Caco-2 (cell line): Measurements from ENCODE around the gene C11orf91. TPM values are rescaled to one million over a fixed set of nuclear protein-coding genes. Genes with fewer than 3 reads are reported as not detected.

Source experiments
- BruUV-seq: library from RNA; stranded (reverse); fragments of 400-500 nt; replicated peaks from 2 replicates; lab custom pipeline; 2021; lab: Mats Ljungman, UMichigan
- CTCF ChIA-PET: fragments of 300-600 bp; sonication (Branson Sonifier 250); formaldehyde crosslinking; loops from one replicate; lab custom pipeline; 2022; ENCODE audit warnings: antibody characterized with exemption; lab: Charles Lee
- POLR2A ChIA-PET: fragments of 300-600 bp; sonication (Branson Sonifier 250); formaldehyde crosslinking; loops from one replicate; lab custom pipeline; 2022; ENCODE audit warnings: antibody characterized with exemption; lab: Charles Lee
- DNase-seq, 2 experiments: peaks; one replicate each; pipeline versions ENCODE4 v3.0.0 to v3.0.0-alpha.2; 2020 to 2022
- H3K27me3 ChIP-seq: replicated peaks from 2 replicates; pipeline ENCODE4 v1.6.0; 2011; ENCODE audit warnings: low read length; ENCODE audit not compliant: control insufficient read depth, insufficient read depth
- H3K36me3 ChIP-seq: 2 replicates; pipeline ENCODE4 v1.5.1; 2011; ENCODE audit warnings: low read length; ENCODE audit not compliant: control insufficient read depth, insufficient read depth
- H3K4me1 ChIP-seq: fragments of 250-450 bp; sonication (Bioruptor Pico); 2 replicates; pipeline ENCODE4 v1.5.1; 2020; ENCODE audit warnings: mild to moderate bottlenecking
- H3K4me3 ChIP-seq: 2 replicates; pipeline ENCODE4 v1.5.1; 2011; ENCODE audit warnings: low read depth, mild to moderate bottlenecking, control low read depth, low read length
- H3K9me3 ChIP-seq: fragments of 250-450 bp; sonication (Bioruptor Pico); 2 replicates; pipeline ENCODE4 v1.5.1; 2020; ENCODE audit warnings: mild to moderate bottlenecking, moderate library complexity
- H3K27ac Mint-ChIP-seq: one replicate; pipeline ENCODE4 v1.8.0; 2022; ENCODE audit warnings: mixed read lengths; ENCODE audit not compliant: unreplicated experiment
- H3K27me3 Mint-ChIP-seq: one replicate; pipeline ENCODE4 v1.8.0; 2022; ENCODE audit warnings: mixed read lengths; ENCODE audit not compliant: insufficient read depth, unreplicated experiment
- H3K36me3 Mint-ChIP-seq: one replicate; pipeline ENCODE4 v1.8.0; 2022; ENCODE audit warnings: mild to moderate bottlenecking, mixed read lengths; ENCODE audit not compliant: insufficient read depth, unreplicated experiment
- H3K4me1 Mint-ChIP-seq: one replicate; pipeline ENCODE4 v1.8.0; 2022; ENCODE audit warnings: low read depth, mixed read lengths; ENCODE audit not compliant: unreplicated experiment
- H3K4me3 Mint-ChIP-seq: one replicate; pipeline ENCODE4 v1.8.0; 2022; ENCODE audit warnings: mild to moderate bottlenecking, moderate library complexity, mixed read lengths; ENCODE audit not compliant: unreplicated experiment
- H3K9me3 Mint-ChIP-seq: one replicate; pipeline ENCODE4 v1.8.0; 2022; ENCODE audit warnings: mixed read lengths; ENCODE audit not compliant: unreplicated experiment
- intact Hi-C: fragments of 100-400 bp; cut with micrococcal nuclease; formaldehyde crosslinking; loops from one replicate; pipeline ENCODE4 v1.10.0; 2022; ENCODE audit not compliant: unreplicated experiment
- total RNA-seq: library from RNA; stranded (reverse); gene quantifications from 2 replicates; pipeline ENCODE4 v1.2.3, GENCODE V29; 2022
- TF ChIP-seq, protein P1 (sequence below), 2 experiments: fragments of 200-600 bp in 1 of 2; IDR thresholded peaks; 1 replicate in 1 of 2; 2 replicates in 1 of 2; pipeline versions ENCODE4 v1.5.1 to v1.8.0; 2011 to 2022; ENCODE audit warnings: antibody characterized with exemption in 1 of 2, control low read depth in 1 of 2, inconsistent platforms in 1 of 2, low read depth in 1 of 2, low read length in 1 of 2, mild to moderate bottlenecking in 1 of 2, moderate library complexity in 1 of 2; ENCODE audit not compliant: insufficient read depth in 1 of 2, severe bottlenecking in 1 of 2, unreplicated experiment in 1 of 2

Gene C11orf91
- total RNA-seq, 1 experiment from 2014 or later, result not detected

DNA sequence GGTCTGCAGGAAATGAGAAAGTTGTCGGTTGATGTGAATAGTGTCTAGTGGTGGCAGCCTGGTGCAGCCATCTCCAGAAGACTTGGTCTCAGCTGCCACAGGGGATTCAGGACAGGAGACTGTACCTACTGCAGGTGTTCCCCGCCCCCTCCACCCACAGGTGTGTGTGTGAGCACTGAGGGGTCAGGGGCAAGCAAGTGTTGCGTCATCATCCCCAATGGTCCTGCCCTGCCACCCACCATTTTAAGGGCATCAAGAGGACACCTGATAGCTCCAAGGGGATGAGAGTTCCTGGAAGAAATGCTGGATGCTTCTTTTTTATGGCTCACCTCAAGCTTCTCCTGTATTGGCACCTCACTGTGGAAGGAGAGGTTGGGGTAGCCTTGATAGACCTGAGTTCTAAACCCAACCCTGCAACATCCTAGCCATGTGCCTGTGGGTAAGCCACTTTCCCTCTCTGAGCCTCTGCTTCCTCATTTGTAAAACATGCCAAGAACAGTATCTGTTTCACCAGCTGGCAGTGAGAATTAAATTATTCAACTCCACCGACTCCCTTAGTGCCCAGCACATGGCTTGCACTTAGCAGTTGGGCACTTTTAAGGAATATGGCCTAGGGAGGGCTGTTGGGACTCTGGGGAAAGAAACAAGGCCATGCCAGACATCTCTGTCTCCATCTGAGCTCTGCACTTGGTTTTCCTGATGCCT is 6.1 kb downstream of the C11orf91 start:
- Histone ChIP-seq H3K36me3 (no peaks in the 10 kb centered on the region), H3K27me3 (no peaks in the 10 kb centered on the region), H3K4me1 (peaks cover 15% of the 10 kb centered on the region), H3K4me3 (no peak overlapping the region), H3K9me3 (no peaks in the 10 kb centered on the region)
- Mint-ChIP-seq H3K4me3 (no peak overlapping the region), H3K36me3 (no peaks in the 10 kb centered on the region), H3K27me3 (peaks cover 2% of the 10 kb centered on the region), H3K4me1 (peaks cover 13% of the 10 kb centered on the region), H3K27ac (no peak overlapping the region), H3K9me3 (no peaks in the 10 kb centered on the region)
- TF ChIP-seq, protein P1, sequence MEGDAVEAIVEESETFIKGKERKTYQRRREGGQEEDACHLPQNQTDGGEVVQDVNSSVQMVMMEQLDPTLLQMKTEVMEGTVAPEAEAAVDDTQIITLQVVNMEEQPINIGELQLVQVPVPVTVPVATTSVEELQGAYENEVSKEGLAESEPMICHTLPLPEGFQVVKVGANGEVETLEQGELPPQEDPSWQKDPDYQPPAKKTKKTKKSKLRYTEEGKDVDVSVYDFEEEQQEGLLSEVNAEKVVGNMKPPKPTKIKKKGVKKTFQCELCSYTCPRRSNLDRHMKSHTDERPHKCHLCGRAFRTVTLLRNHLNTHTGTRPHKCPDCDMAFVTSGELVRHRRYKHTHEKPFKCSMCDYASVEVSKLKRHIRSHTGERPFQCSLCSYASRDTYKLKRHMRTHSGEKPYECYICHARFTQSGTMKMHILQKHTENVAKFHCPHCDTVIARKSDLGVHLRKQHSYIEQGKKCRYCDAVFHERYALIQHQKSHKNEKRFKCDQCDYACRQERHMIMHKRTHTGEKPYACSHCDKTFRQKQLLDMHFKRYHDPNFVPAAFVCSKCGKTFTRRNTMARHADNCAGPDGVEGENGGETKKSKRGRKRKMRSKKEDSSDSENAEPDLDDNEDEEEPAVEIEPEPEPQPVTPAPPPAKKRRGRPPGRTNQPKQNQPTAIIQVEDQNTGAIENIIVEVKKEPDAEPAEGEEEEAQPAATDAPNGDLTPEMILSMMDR (IDR thresholded peaks at IDR 0.05; ENCODE audit: insufficient read depth in 1 of 2, low read depth in 1 of 2, low read length in 1 of 2, severe bottlenecking in 1 of 2, unreplicated experiment in 1 of 2), result no peak
- intact Hi-C loops, result no loop called here
- BruUV-seq, result no TSS peak
- DNase-seq, result no peak
- POLR2A ChIA-PET, result no interaction called here
- CTCF ChIA-PET, result no interaction called here

DNA sequence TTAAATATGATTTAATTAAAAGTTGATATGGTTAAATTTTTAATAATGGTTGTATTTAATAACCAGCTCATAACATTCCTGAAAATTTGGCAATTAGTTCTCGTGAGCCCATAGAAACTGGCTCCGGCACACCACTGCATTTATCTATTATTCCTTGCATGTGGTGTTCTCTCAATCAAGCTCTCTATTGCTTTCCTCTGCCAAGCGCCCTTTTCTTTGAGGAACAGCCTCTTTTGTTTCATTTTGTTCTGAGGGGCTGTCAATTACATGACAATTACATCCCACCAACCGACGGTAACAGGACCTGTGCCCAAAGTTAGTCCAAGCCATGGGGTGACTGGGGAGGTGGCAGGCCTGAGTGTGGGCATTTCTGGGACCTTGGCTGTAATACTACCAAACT is 8.1 kb downstream of the C11orf91 start:
- H3K9me3 ChIP-seq, result 0 out of 2 replicates have a peak, but pooled peaks cover under 1% of the 10 kb centered on the region
- CTCF ChIA-PET, result interaction anchor here (1.2 kb wide), 1 partner anchor 330 kb away, joined by 3 read pairs; no protein-coding TSS in a partner anchor
- no peak for DNase-seq
- Mint-ChIP-seq H3K27ac (no peak overlapping the region), H3K36me3 (no peaks in the 10 kb centered on the region), H3K4me1 (peaks cover 13% of the 10 kb centered on the region), H3K27me3 (peaks cover 2% of the 10 kb centered on the region), H3K9me3 (no peaks in the 10 kb centered on the region), H3K4me3 (no peak overlapping the region)
- BruUV-seq, result no TSS peak
- H3K27me3 ChIP-seq, result no peaks in the 10 kb centered on the region
- intact Hi-C loops, result no loop called here
- TF ChIP-seq, protein P1 (IDR thresholded peaks at IDR 0.05; ENCODE audit: insufficient read depth in 1 of 2, low read depth in 1 of 2, low read length in 1 of 2, severe bottlenecking in 1 of 2, unreplicated experiment in 1 of 2), result no peak
- H3K36me3 ChIP-seq, result no peaks in the 10 kb centered on the region
- H3K4me1 ChIP-seq, result peaks cover 14% of the 10 kb centered on the region
- POLR2A ChIA-PET, result interaction anchor here (0.9 kb wide), 1 partner anchor 44 kb away, joined by 3 read pairs; the partner anchor contains the start of gene CD59
- H3K4me3 ChIP-seq, result no peak overlapping the region

DNA sequence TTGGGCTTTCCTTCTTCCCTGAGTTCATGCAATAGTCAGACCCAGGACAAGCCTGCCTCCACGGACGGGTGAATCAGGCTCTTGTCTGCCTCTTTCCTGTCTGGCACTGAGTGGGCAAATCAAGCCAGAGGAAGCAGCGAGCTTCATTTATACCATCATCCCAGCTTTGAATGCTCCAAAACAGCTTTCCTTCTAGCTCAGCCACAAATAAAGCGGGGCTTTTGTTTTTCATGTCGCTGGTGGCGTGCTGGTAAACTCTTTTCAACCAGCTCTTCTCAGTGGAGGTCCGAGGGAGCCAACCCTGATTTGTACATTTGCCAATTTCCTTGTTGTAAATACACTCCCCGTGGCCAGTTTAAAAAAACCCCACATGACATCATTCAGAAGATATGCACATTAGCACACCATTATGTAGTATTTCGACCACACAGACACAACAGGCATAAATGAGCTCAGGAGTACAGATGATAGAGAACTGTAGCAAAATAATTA is 8.6 kb downstream of the C11orf91 start:
- peaks cover 13% of the 10 kb centered on the region for H3K4me1 Mint-ChIP-seq
- H3K27me3 Mint-ChIP-seq, result no peaks in the 10 kb centered on the region
- no TSS peak for BruUV-seq
- no peak overlapping the region for H3K4me3 Mint-ChIP-seq
- no peak overlapping the region for H3K4me3 ChIP-seq
- no peak overlapping the region for H3K27ac Mint-ChIP-seq
- intact Hi-C loops, result no loop called here
- no peaks in the 10 kb centered on the region for H3K36me3 Mint-ChIP-seq
- CTCF ChIA-PET, result interaction anchor here (0.7 to 1.2 kb wide), 2 partner anchors 330 to 812 kb away, joined by 3 read pairs; no protein-coding TSS in a partner anchor
- peaks cover 14% of the 10 kb centered on the region for H3K4me1 ChIP-seq
- H3K36me3 ChIP-seq, result no peaks in the 10 kb centered on the region
- no peak for DNase-seq
- H3K9me3 Mint-ChIP-seq, result no peaks in the 10 kb centered on the region
- H3K27me3 ChIP-seq, result no peaks in the 10 kb centered on the region
- TF ChIP-seq, protein P1 (IDR thresholded peaks at IDR 0.05; ENCODE audit: insufficient read depth in 1 of 2, low read depth in 1 of 2, low read length in 1 of 2, severe bottlenecking in 1 of 2, unreplicated experiment in 1 of 2), result no peak
- POLR2A ChIA-PET, result interaction anchor here (0.9 kb wide), 1 partner anchor 44 kb away, joined by 3 read pairs; the partner anchor contains the start of gene CD59
- H3K9me3 ChIP-seq, result 0 out of 2 replicates have a peak, but pooled peaks cover 3% of the 10 kb centered on the region
